Body of pancreas (tissue), 4 donors: ENCODE data around the gene CCDC28B. TPM values are rescaled to one million over a fixed set of nuclear protein-coding genes. Genes with fewer than 3 reads are reported as not detected.

Source experiments
- ATAC-seq: fragments of 150-250 bp; one replicate; pipeline ENCODE4 v1.9.1; 2016
- DNase-seq, 4 donors: peaks; one replicate each; pipeline ENCODE4 v3.0.0-alpha.2; 2019
- H3K27ac ChIP-seq, 4 donors: fragments of 200-600 bp; sonication (generic); 1 replicate in 3 of 4; 2 replicates in 1 of 4; pipeline versions ENCODE4 v1.5.1 to v1.6.1; 2016 to 2019; ENCODE audit warnings: mild to moderate bottlenecking in 1 of 4, mixed read lengths in 1 of 4, moderate library complexity in 1 of 4
- H3K27me3 ChIP-seq, 2 donors: fragments of 200-600 bp; sonication (generic); one replicate each; pipeline ENCODE4 v1.6.0; 2016; ENCODE audit warnings: mild to moderate bottlenecking in 1 of 2
- H3K36me3 ChIP-seq, 2 donors: fragments of 200-600 bp; sonication (generic); replicated peaks in 1 of 2; 2 replicates each; pipeline ENCODE4 v1.5.1; 2016; ENCODE audit warnings: low read depth in 2 of 2; ENCODE audit not compliant: insufficient read depth in 1 of 2
- H3K4me1 ChIP-seq: fragments of 200-600 bp; sonication (generic); one replicate; pipeline ENCODE4 v1.6.0; 2016
- H3K4me3 ChIP-seq, 2 donors: fragments of 200-600 bp; sonication (generic); 1 replicate in 1 of 2; 2 replicates in 1 of 2; pipeline ENCODE4 v1.5.1; 2016 to 2019
- H3K9me3 ChIP-seq, 3 donors: fragments of 200-600 bp; sonication (generic); 1 replicate in 2 of 3; 2 replicates in 1 of 3; pipeline ENCODE4 v1.5.1; 2016
- POLR2A ChIP-seq, 3 donors: fragments of 450-650 bp; IDR thresholded peaks; one replicate each; pipeline ENCODE4 v1.6.1; 2016; ENCODE audit warnings: antibody characterized with exemption in 3 of 3, mild to moderate bottlenecking in 2 of 3
- WGBS, 2 donors: methylation state at CpG; one replicate each; pipeline ENCODE4 v1.1.5; 2017; 5-methylcytosine and 5-hydroxymethylcytosine counted together
- intact Hi-C: fragments of 100-400 bp; cut with DNase I; formaldehyde crosslinking; loops from one replicate; pipeline ENCODE4 v1.15.1; 2023
- total RNA-seq, 2 donors: library from RNA; depleted of rRNA; stranded (reverse); fragments of >200 nt; gene quantifications; one replicate each; pipeline ENCODE4 v1.1.0, GENCODE V29; 2016
- TF ChIP-seq, protein P1 (sequence below), 7 experiments: fragments of 450-650 bp in 4 of 7; fragments of 200-600 bp in 3 of 7; sonication (generic) in 3 of 7; IDR thresholded peaks; one replicate each; pipeline ENCODE4 v1.5.1; 2016 to 2019; ENCODE audit warnings: antibody characterized with exemption in 7 of 7

Gene CCDC28B
- total RNA-seq, 2 donors from 2014 or later, result 2.9 to 3.6 TPM

- Histone ChIP-seq H3K36me3 (peaks cover 3 to 5% of the 10 kb centered on the region in 2 donors), H3K27me3 (no peaks in the 10 kb centered on the region), H3K27ac (peak within 1 kb of the TSS; percentile 71 to 93 (median 92)), H3K4me1 (peaks cover 50% of the 10 kb centered on the region), H3K9me3 (no peaks in the 10 kb centered on the region), H3K4me3 (peak within 1 kb of the TSS; percentile 30 to 66)
- TF ChIP-seq POLR2A (IDR thresholded peaks at IDR 0.05), result peak; percentile 34 to 71 (median 65)
- TF ChIP-seq, protein P1, sequence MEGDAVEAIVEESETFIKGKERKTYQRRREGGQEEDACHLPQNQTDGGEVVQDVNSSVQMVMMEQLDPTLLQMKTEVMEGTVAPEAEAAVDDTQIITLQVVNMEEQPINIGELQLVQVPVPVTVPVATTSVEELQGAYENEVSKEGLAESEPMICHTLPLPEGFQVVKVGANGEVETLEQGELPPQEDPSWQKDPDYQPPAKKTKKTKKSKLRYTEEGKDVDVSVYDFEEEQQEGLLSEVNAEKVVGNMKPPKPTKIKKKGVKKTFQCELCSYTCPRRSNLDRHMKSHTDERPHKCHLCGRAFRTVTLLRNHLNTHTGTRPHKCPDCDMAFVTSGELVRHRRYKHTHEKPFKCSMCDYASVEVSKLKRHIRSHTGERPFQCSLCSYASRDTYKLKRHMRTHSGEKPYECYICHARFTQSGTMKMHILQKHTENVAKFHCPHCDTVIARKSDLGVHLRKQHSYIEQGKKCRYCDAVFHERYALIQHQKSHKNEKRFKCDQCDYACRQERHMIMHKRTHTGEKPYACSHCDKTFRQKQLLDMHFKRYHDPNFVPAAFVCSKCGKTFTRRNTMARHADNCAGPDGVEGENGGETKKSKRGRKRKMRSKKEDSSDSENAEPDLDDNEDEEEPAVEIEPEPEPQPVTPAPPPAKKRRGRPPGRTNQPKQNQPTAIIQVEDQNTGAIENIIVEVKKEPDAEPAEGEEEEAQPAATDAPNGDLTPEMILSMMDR (IDR thresholded peaks at IDR 0.05), result peak in 2 of 7 experiments; percentile 14 to 22
- 0% methylated on average over 4 to 58 of the region's 79 CpGs for WGBS, 2 donors
- ATAC-seq (peak; percentile 94), DNase-seq (peak; percentile 92 to 94 (median 92))
- intact Hi-C loops, result no loop called here
Measured at GRCh38 chr1:32179443-32180185, 20.8 kb upstream of the CCDC28B start, which contains the start of gene TXLNA. Gene TXLNA, plus strand, starts transcription at chr1:32179675. Its CDS starts 671 bp downstream, at chr1:32180346.

- ATAC-seq, result peak; percentile 34
- peak overlapping the region; percentile 71 to 93 (median 92) for H3K27ac ChIP-seq
- H3K27me3 ChIP-seq, result no peaks in the 10 kb centered on the region
- H3K4me3 ChIP-seq, result peak overlapping the region; percentile 30 to 66
- H3K36me3 ChIP-seq, result peaks cover 3 to 7% of the 10 kb centered on the region in 2 donors
- TF ChIP-seq, protein P1 (IDR thresholded peaks at IDR 0.05), result no peak
- no peak for TF ChIP-seq POLR2A (IDR thresholded peaks at IDR 0.05)
- no peaks in the 10 kb centered on the region for H3K9me3 ChIP-seq
- intact Hi-C loops, result no loop called here
- DNase-seq, result peak; percentile 52 to 63 (median 54)
- peaks cover 53% of the 10 kb centered on the region for H3K4me1 ChIP-seq
- WGBS, 2 donors, result 4 to 6% methylated on average over 16 to 36 of the region's 36 CpGs
Measured at GRCh38 chr1:32180186-32181060, 20.0 kb upstream of the CCDC28B start.

DNA sequence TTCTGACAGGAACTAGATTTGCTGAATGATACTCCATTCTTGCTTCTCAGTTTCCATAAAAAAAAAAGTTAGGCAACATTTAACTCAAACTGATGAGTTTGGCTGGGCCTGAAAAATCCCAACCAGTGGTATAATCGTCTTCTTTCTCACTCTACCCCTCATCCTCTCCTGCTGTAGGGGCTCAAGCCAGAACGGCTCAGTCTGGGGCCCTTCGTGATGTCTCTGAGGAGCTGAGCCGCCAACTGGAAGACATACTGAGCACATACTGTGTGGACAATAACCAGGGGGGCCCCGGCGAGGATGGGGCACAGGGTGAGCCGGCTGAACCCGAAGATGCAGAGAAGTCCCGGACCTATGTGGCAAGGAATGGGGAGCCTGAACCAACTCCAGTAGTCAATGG lies 19.3 kb upstream of the CCDC28B start:
- Histone ChIP-seq H3K4me3 (no peak overlapping the region), H3K27me3 (no peaks in the 10 kb centered on the region), H3K36me3 (peaks cover 3 to 9% of the 10 kb centered on the region in 2 donors), H3K27ac (no peak overlapping the region), H3K4me1 (peaks cover 53% of the 10 kb centered on the region), H3K9me3 (no peaks in the 10 kb centered on the region)
- WGBS, 2 donors, result 70% methylated on average over 9 of the region's 9 CpGs
- intact Hi-C loops, result no loop called here
- DNase-seq (no peak), ATAC-seq (no peak)
- no peak for TF ChIP-seq POLR2A (IDR thresholded peaks at IDR 0.05)
- TF ChIP-seq, protein P1 (IDR thresholded peaks at IDR 0.05), result no peak

- H3K9me3 ChIP-seq, result no peaks in the 10 kb centered on the region
- DNase-seq, result no peak
- no peak for ATAC-seq
- peaks cover 3 to 9% of the 10 kb centered on the region in 2 donors for H3K36me3 ChIP-seq
- H3K4me1 ChIP-seq, result peaks cover 53% of the 10 kb centered on the region
- H3K27ac ChIP-seq, result no peak overlapping the region
- WGBS, 2 donors, result 51 to 66% methylated on average over 5 of the region's 5 CpGs
- no peak for TF ChIP-seq POLR2A (IDR thresholded peaks at IDR 0.05)
- TF ChIP-seq, protein P1 (IDR thresholded peaks at IDR 0.05), result no peak
- H3K4me3 ChIP-seq, result no peak overlapping the region
- intact Hi-C loops, result no loop called here
- H3K27me3 ChIP-seq, result no peaks in the 10 kb centered on the region
Measured at GRCh38 chr1:32181563-32181962, 18.8 kb upstream of the CCDC28B start.
